Dendritic cell treated with granulocyte-macrophage colony-stimulating factor and Interleukin-4, amounts not matched to agents 40 ng/mL and 50 ng/mL, for 4 days (primary cell): ENCODE data around the gene STXBP1.

Experiments
- H3K27ac Mint-ChIP-seq: one replicate; pipeline ENCODE4 v1.8.0; 2022; ENCODE audit warnings: mild to moderate bottlenecking, mixed read lengths
- H3K27me3 Mint-ChIP-seq: one replicate; pipeline ENCODE4 v1.8.0; 2022; ENCODE audit warnings: mild to moderate bottlenecking, mixed read lengths
- H3K36me3 Mint-ChIP-seq: one replicate; pipeline ENCODE4 v1.8.0; 2022; ENCODE audit warnings: low read depth, mixed read lengths
- H3K4me1 Mint-ChIP-seq: one replicate; pipeline ENCODE4 v1.8.0; 2022; ENCODE audit warnings: low read depth, mixed read lengths
- H3K4me3 Mint-ChIP-seq: one replicate; pipeline ENCODE4 v1.8.0; 2022; ENCODE audit warnings: mild to moderate bottlenecking, moderate library complexity, mixed read lengths
- H3K9me3 Mint-ChIP-seq: one replicate; pipeline ENCODE4 v1.8.0; 2022; ENCODE audit warnings: mixed read lengths
- intact Hi-C: fragments of 100-400 bp; cut with micrococcal nuclease; formaldehyde crosslinking; loops from one replicate; pipeline ENCODE4 v1.15.0; 2022

STXBP1 gene

GRCh38 chr9:127664678-127665507 is 52.8 kb downstream of the STXBP1 start:
- H3K27me3 Mint-ChIP-seq = no peaks in the 10 kb centered on the region
- peaks cover 11% of the 10 kb centered on the region for H3K36me3 Mint-ChIP-seq
- no peak overlapping the region for H3K27ac Mint-ChIP-seq
- no peaks in the 10 kb centered on the region for H3K4me1 Mint-ChIP-seq
- intact Hi-C loops = no loop called here
- H3K4me3 Mint-ChIP-seq = no peak overlapping the region
- H3K9me3 Mint-ChIP-seq = no peaks in the 10 kb centered on the region

DNA sequence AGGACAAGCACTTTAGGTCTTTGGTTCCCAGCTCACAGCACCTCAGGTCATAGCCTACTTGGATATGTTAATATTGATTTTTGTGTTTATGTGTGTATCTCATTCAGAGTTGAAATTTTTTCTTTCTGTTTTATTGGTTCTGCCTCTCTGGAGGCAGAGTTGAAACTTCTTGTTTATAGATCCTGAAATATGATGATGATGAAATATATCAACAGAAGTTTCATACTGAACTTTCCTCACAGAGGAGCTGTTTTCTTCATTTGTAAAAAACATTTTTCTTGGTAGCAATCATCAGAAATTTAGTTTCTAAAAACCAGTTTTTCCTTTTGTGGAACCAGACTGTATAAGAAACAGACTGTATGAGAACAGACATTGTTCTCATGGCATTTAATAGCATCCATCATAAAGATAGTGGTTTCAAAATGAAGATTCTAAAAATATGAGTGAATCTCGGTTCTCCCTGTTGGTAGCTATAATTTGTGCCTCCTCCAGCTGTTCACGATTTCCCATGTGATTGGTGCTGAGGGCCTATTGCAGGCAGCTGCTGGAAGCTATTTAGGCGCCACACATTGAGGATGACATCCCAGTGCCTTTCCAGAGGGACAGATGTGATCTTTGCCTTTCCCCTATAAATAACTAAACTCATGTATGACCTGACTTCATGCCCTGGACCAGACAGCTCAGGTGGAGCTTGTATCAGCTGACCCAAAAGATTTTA is 55.2 kb downstream of the STXBP1 start:
- intact Hi-C loops = no loop called here
- H3K4me3 Mint-ChIP-seq = no peak overlapping the region
- no peaks in the 10 kb centered on the region for H3K9me3 Mint-ChIP-seq
- H3K4me1 Mint-ChIP-seq = no peaks in the 10 kb centered on the region
- no peak overlapping the region for H3K27ac Mint-ChIP-seq
- peaks cover 25% of the 10 kb centered on the region for H3K36me3 Mint-ChIP-seq
- no peaks in the 10 kb centered on the region for H3K27me3 Mint-ChIP-seq

DNA sequence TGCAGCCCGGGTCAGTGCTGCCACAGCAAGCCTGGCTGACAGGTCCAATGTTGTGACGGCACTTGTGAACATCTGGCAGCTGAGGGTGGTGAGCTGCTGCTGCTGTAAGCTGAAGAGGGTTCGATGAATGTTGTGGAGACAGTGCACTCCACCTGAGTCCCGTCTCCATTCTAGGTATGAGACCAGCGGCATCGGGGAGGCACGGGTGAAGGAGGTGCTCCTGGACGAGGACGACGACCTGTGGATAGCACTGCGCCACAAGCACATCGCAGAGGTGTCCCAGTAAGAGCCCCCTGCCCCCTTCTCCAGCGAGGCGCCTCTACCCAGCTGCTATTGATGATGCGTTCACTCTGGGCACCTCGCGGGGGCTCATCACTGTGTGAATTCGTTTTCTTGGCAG is 55.8 kb downstream of the STXBP1 start:
- Mint-ChIP-seq H3K27ac (no peak overlapping the region), H3K4me1 (no peaks in the 10 kb centered on the region), H3K9me3 (no peaks in the 10 kb centered on the region), H3K27me3 (no peaks in the 10 kb centered on the region), H3K36me3 (peaks cover 30% of the 10 kb centered on the region), H3K4me3 (no peak overlapping the region)
- intact Hi-C loops = no loop called here

GRCh38 chr9:127673234-127673633 is 61.2 kb downstream of the STXBP1 start:
- Mint-ChIP-seq H3K4me1 (no peaks in the 10 kb centered on the region), H3K27ac (no peak overlapping the region), H3K4me3 (no peak overlapping the region), H3K36me3 (peaks cover 31% of the 10 kb centered on the region), H3K9me3 (no peaks in the 10 kb centered on the region), H3K27me3 (no peaks in the 10 kb centered on the region)
- intact Hi-C loops = no loop called here

DNA sequence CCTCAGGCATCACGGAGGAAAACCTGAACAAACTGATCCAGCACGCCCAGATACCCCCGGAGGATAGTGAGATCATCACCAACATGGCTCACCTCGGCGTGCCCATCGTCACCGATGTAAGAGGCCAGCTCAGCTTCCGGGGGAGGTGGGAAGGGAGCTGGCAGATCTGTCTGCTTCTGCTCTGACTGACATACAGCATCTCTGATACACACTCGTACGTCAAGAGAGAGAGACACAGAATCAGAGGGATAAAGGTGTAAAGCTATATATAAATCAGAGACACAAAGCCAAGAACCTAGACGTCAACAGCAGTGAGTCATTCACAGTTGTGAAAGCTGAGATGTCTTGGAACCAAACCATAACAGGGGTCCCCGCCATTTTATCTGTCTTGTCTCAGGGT is 64.6 kb downstream of the STXBP1 start:
- Mint-ChIP-seq H3K4me1 (no peaks in the 10 kb centered on the region), H3K27me3 (no peaks in the 10 kb centered on the region), H3K27ac (no peak overlapping the region), H3K9me3 (no peaks in the 10 kb centered on the region), H3K36me3 (peaks cover 39% of the 10 kb centered on the region), H3K4me3 (no peak overlapping the region)
- intact Hi-C loops = no loop called here

GRCh38 chr9:127679506-127679905 is 67.4 kb downstream of the STXBP1 start:
- intact Hi-C loops = no loop called here
- Mint-ChIP-seq H3K27me3 (no peaks in the 10 kb centered on the region), H3K4me1 (no peaks in the 10 kb centered on the region), H3K27ac (no peak overlapping the region), H3K36me3 (peaks cover 28% of the 10 kb centered on the region), H3K4me3 (no peak overlapping the region), H3K9me3 (no peaks in the 10 kb centered on the region)

DNA sequence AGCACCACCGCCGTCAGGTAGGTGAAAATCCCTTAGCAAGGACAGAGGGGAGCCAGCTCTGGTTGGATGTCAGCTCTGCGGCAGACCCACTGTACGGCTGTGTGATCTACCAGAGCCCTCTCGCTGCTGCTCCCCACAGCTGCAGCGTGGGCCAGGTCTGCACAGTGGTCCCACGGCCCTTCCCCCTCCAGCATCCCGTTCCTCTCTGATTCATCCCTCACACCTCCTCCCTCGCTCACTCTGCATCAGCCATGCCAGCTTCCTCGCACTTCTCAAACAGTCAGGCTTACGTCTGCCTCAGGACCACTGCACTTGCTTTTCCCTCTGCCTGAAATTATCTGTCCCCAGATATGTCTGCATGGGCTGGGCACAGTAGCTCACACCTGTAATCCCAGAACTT is 68.1 kb downstream of the STXBP1 start:
- Mint-ChIP-seq H3K4me1 (no peaks in the 10 kb centered on the region), H3K36me3 (peaks cover 28% of the 10 kb centered on the region), H3K27me3 (no peaks in the 10 kb centered on the region), H3K27ac (no peak overlapping the region), H3K4me3 (no peak overlapping the region), H3K9me3 (no peaks in the 10 kb centered on the region)
- intact Hi-C loops = no loop called here

DNA sequence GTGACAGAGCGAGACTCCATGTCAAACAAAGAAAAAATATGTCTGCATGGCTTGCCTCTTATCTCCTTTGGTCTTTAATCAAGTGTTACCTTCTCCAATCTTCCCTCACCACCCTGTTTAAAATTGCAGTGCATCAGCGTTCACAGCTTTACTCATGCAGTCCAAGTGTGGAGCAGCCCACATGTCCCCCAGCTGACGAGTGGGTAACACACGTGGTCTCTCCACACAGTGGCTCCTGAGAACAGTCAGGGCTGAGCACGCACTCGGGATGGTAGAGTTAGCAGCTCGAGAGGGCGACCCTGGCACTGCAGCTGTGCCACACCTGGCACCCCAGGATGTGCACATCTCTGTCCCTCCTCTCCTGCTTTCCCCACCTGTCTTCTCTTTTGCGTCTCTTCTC is 68.8 kb downstream of the STXBP1 start:
- no peak overlapping the region for H3K4me3 Mint-ChIP-seq
- H3K36me3 Mint-ChIP-seq = peaks cover 28% of the 10 kb centered on the region
- H3K4me1 Mint-ChIP-seq = no peaks in the 10 kb centered on the region
- H3K9me3 Mint-ChIP-seq = no peaks in the 10 kb centered on the region
- H3K27me3 Mint-ChIP-seq = no peaks in the 10 kb centered on the region
- intact Hi-C loops = no loop called here
- no peak overlapping the region for H3K27ac Mint-ChIP-seq

GRCh38 chr9:127682351-127683136 is 70.5 kb downstream of the STXBP1 start:
- Mint-ChIP-seq H3K9me3 (no peaks in the 10 kb centered on the region), H3K27ac (no peak overlapping the region), H3K4me1 (no peaks in the 10 kb centered on the region), H3K4me3 (no peak overlapping the region), H3K27me3 (no peaks in the 10 kb centered on the region), H3K36me3 (peaks cover 28% of the 10 kb centered on the region)
- intact Hi-C loops = no loop called here

GRCh38 chr9:127683723-127684122 is 71.6 kb downstream of the STXBP1 start:
- Mint-ChIP-seq H3K27ac (no peak overlapping the region), H3K27me3 (no peaks in the 10 kb centered on the region), H3K4me1 (no peaks in the 10 kb centered on the region), H3K36me3 (peaks cover 20% of the 10 kb centered on the region), H3K4me3 (no peak overlapping the region), H3K9me3 (no peaks in the 10 kb centered on the region)
- intact Hi-C loops = no loop called here

GRCh38 chr9:127684576-127684975 is 72.5 kb downstream of the STXBP1 start:
- H3K27me3 Mint-ChIP-seq = no peaks in the 10 kb centered on the region
- peaks cover 16% of the 10 kb centered on the region for H3K36me3 Mint-ChIP-seq
- H3K9me3 Mint-ChIP-seq = no peaks in the 10 kb centered on the region
- no peak overlapping the region for H3K27ac Mint-ChIP-seq
- no peaks in the 10 kb centered on the region for H3K4me1 Mint-ChIP-seq
- intact Hi-C loops = no loop called here
- H3K4me3 Mint-ChIP-seq = no peak overlapping the region

DNA sequence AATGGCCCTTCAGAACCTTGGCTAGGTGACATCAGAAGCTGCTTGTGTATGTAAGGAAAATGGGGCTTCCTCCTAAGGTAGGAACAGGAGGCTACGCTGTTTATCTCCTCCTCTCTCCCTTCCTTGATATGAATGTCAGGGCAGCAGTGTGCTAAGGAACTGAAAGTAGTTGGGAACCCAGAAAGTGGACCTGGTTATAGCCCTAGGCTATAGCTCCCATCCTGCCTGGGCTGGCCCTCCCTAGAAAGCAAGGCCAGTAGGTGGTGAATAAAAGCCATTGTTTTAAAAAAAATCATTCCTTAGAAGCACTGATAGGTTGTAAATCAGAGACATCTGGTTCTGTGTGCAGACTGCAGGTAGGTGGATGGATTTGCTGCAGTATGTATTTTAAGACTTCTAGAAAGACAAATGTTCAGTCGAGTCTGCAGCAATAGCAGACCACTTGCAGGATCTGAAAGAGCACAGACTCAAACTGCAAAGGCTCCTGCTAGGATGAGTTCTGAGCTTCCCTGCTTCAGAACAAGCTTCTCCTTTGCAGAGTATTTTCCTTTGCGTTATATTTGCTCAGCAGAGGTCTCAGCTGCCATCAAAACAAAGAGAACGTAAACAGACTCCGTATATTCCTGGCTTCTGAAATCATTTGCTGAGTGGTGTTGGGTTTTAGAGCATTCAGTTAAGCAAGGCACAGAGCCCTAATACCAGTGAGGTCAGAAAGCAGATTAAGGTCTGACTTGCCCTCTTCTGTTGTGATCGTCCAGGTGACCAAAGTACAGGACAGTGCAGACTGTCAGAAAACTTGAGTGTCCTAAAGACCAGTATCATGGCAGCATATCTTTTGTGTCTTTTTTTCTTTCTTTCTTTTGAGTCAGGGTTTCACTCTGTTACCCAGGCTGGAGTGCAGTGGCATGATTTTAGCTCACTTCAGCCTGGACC is 74.7 kb downstream of the STXBP1 start:
- no peak overlapping the region for H3K27ac Mint-ChIP-seq
- no peak overlapping the region for H3K4me3 Mint-ChIP-seq
- no peaks in the 10 kb centered on the region for H3K27me3 Mint-ChIP-seq
- H3K9me3 Mint-ChIP-seq = no peaks in the 10 kb centered on the region
- no peaks in the 10 kb centered on the region for H3K4me1 Mint-ChIP-seq
- H3K36me3 Mint-ChIP-seq = peaks cover 24% of the 10 kb centered on the region
- intact Hi-C loops = no loop called here

DNA sequence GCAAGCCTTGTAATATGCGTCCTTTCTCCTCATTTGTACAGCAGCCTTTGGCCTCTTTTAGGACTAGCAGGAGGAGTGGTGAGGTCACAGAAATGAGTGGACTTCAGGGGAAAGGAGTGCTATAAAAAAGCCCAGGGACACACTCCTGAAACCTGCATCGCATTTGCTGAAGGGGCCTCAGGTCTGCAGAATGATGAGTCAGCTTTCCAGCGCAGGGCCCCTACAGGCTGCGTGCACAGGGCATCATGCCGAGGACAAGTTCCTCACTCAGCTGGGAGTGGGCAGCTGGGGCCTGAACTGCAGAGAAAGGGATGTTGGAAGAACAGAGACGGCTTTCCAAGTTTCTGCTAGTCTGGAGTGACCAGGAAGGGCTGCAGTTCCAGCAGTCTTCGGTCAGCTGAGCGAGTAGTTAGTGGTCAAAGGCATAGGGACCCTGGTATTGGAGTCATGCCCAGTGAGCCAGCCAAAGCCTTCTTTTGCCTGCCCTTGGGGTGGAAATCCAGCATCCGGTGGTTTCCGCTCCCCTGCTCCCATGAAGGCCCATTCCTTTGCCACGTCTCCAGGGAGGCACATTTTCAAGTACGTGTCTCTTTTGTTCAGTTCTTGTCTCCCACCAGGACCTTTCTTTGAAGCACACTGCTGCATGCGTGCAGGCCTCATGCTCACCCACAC is 77.4 kb downstream of the STXBP1 start:
- Mint-ChIP-seq H3K9me3 (no peaks in the 10 kb centered on the region), H3K27me3 (no peaks in the 10 kb centered on the region), H3K27ac (no peak overlapping the region), H3K36me3 (peaks cover 16% of the 10 kb centered on the region), H3K4me3 (no peak overlapping the region), H3K4me1 (no peaks in the 10 kb centered on the region)
- intact Hi-C loops = no loop called here
